ENCODE measurements around the gene NCAPH2. TPM values are rescaled to one million over a fixed set of nuclear protein-coding genes. Genes with fewer than 3 reads are reported as not detected.

Gene NCAPH2
- total and polyA plus RNA-seq, 9 of the 15 experiments (the other 6 are each of a cell fraction or from before 2014, with no cell fraction given), result 3.6 to 88.6 (median 32.4) TPM

DNA sequence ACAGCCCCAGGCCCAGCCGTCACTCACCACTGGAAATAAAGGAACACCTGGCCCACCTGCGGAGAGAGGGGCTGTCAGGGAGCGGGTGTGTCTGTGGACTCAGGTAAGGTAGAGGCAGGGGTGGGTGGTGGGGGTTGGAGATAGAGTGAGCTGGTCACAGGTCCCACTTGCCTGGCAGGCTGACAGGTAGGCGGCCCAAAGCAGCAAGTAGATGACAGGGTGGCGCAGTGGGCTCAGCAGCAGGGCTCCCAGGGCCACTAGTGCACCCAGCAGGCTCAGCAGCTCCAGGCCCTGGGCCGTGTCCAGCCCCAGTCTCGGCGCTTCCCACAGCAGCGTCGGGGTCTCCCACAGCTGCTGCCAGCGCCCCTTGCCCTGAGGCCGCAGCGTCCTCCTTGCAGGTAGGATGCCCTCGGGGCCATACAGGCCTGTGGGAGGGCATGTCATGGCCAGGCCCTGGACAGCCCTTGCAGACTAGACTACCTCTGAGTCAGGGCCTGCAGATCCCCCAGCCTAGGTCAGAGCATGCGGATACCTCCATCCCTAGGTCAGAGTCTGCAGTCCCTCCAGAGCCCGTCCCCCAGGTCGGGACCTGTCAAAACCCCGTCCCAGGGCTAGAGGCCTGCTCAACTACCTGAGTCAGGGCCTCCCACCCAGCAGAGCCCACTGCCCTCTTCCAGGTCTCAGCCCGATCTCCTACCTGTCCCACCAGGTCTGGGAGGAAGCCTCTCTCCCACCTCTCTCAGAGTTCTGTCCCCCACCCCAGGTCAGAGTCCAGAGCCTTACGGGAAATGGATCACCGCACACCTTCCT, 1.2 kb upstream of the NCAPH2 start:
- CTCF ChIA-PET (ENCODE audit: low intra/inter-chr PET ratio), result no interaction called here
- Histone ChIP-seq H3K36me3 (ENCODE audit: control insufficient read depth, insufficient read depth, low read length) (peaks cover 29% of the 10 kb centered on the region; the same call in 1 of the 3 replicates), H3K79me2 (ENCODE audit: control insufficient read depth, insufficient read depth, low read length) (peaks cover 38% of the 10 kb centered on the region), H3K27me3 (ENCODE audit: control insufficient read depth in 2 of 2, insufficient read depth in 2 of 2, low read length in 2 of 2) (no peaks in the 10 kb centered on the region), H3K4me2 (ENCODE audit: insufficient read depth, low read length) (peak overlapping the region; percentile 91), H3K9me3 (replicated peaks; ENCODE audit: control insufficient read depth, insufficient read depth, low read depth, low read length) (no peaks in the 10 kb centered on the region), H3K4me3 (peak overlapping the region; percentile 87), H3K9ac (ENCODE audit: insufficient read depth in 1 of 2, low read depth in 2 of 2, low read length in 2 of 2) (peak overlapping the region; percentile 85 to 96), H3K27ac (ENCODE audit: extremely low read depth, low read depth, low read length) (peak overlapping the region; percentile 74), H3K4me1 (replicated peaks in 1 of 2; ENCODE audit: control insufficient read depth in 2 of 2, insufficient read depth in 2 of 2, low read length in 2 of 2) (peaks cover 0 to 27% of the 10 kb centered on the region in 2 experiments; a peak in 3 of 5 replicates), H4K20me1 (replicated peaks; ENCODE audit: control insufficient read depth, insufficient read depth, low read length) (no peaks in the 10 kb centered on the region), H3K9me1 (ENCODE audit: control insufficient read depth, insufficient read depth, low read length) (no peaks in the 10 kb centered on the region), H2AFZ (ENCODE audit: low read depth, low read length) (peak overlapping the region; percentile 93)
- TSS peak; percentile 75 for BruUV-seq (replicated peaks)
- DNase-seq (ENCODE audit: extremely low read depth in 1 of 4, low spot score in 3 of 4) (peak in 3 of 4 experiments; percentile 21 to 23 (median 21)), ATAC-seq (peak; percentile 36), FAIRE-seq (no peak)
- in situ Hi-C loops (cut with MboI), result no loop called here
- POLR2A ChIA-PET, result interaction anchor here (0.6 to 5.7 kb wide), 3 partner anchors 10 to 317 kb away, joined by 3 to 65 read pairs (median 4); partner anchors contain the start of gene SCO2
- 22% methylated on average over 6 of the region's 21 CpGs for whole genome bisulfite sequencing (ENCODE audit: insufficient coverage, low coverage, missing lambda C conversion rate)
- intact Hi-C loops (cut with micrococcal nuclease), result no loop called here
- TF ChIP-seq, protein P1, sequence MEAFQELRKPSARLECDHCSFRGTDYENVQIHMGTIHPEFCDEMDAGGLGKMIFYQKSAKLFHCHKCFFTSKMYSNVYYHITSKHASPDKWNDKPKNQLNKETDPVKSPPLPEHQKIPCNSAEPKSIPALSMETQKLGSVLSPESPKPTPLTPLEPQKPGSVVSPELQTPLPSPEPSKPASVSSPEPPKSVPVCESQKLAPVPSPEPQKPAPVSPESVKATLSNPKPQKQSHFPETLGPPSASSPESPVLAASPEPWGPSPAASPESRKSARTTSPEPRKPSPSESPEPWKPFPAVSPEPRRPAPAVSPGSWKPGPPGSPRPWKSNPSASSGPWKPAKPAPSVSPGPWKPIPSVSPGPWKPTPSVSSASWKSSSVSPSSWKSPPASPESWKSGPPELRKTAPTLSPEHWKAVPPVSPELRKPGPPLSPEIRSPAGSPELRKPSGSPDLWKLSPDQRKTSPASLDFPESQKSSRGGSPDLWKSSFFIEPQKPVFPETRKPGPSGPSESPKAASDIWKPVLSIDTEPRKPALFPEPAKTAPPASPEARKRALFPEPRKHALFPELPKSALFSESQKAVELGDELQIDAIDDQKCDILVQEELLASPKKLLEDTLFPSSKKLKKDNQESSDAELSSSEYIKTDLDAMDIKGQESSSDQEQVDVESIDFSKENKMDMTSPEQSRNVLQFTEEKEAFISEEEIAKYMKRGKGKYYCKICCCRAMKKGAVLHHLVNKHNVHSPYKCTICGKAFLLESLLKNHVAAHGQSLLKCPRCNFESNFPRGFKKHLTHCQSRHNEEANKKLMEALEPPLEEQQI (IDR thresholded peaks at IDR 0.05), result no peak
- TF ChIP-seq, protein P2, sequence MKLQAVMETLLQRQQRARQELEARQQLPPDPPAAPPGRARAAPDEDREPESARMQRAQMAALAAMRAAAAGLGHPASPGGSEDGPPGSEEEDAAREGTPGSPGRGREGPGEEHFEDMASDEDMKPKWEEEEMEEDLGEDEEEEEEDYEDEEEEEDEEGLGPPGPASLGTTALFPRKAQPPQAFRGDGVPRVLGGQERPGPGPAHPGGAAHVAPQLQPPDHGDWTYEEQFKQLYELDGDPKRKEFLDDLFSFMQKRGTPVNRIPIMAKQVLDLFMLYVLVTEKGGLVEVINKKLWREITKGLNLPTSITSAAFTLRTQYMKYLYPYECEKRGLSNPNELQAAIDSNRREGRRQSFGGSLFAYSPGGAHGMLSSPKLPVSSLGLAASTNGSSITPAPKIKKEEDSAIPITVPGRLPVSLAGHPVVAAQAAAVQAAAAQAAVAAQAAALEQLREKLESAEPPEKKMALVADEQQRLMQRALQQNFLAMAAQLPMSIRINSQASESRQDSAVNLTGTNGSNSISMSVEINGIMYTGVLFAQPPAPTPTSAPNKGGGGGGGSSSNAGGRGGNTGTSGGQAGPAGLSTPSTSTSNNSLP (IDR thresholded peaks at IDR 0.05; ENCODE audit: borderline replicate concordance, low read depth, low read length), result no peak
- peak; percentile 25; the same call in 1 of the 2 replicates for TF ChIP-seq SP1 (CRISPR knock-in tag; IDR thresholded peaks at IDR 0.05)
- TF ChIP-seq EZH2 (IDR thresholded peaks at IDR 0.05; ENCODE audit: borderline replicate concordance, low read depth, low read length), result no peak
- TF ChIP-seq SMARCA4 (IDR thresholded peaks at IDR 0.05), result no peak
- TF ChIP-seq, protein P3, sequence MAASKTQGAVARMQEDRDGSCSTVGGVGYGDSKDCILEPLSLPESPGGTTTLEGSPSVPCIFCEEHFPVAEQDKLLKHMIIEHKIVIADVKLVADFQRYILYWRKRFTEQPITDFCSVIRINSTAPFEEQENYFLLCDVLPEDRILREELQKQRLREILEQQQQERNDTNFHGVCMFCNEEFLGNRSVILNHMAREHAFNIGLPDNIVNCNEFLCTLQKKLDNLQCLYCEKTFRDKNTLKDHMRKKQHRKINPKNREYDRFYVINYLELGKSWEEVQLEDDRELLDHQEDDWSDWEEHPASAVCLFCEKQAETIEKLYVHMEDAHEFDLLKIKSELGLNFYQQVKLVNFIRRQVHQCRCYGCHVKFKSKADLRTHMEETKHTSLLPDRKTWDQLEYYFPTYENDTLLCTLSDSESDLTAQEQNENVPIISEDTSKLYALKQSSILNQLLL (CRISPR knock-in tag; IDR thresholded peaks at IDR 0.05; ENCODE audit: borderline replicate concordance), result no peak
- TF ChIP-seq MYNN (IDR thresholded peaks at IDR 0.05), result no peak
- no peak for TF ChIP-seq MYNN (CRISPR knock-in tag; IDR thresholded peaks at IDR 0.05)
- no peak for TF ChIP-seq DIDO1 (tag; IDR thresholded peaks at IDR 0.05; ENCODE audit: low read depth)
- TF ChIP-seq, protein P4, sequence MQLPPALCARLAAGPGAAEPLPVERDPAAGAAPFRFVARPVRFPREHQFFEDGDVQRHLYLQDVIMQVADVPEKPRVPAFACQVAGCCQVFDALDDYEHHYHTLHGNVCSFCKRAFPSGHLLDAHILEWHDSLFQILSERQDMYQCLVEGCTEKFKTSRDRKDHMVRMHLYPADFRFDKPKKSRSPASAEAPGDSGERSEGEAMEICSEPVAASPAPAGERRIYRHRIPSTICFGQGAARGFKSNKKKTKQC (CRISPR knock-in tag; IDR thresholded peaks at IDR 0.05), result no peak
- TF ChIP-seq, protein P5, sequence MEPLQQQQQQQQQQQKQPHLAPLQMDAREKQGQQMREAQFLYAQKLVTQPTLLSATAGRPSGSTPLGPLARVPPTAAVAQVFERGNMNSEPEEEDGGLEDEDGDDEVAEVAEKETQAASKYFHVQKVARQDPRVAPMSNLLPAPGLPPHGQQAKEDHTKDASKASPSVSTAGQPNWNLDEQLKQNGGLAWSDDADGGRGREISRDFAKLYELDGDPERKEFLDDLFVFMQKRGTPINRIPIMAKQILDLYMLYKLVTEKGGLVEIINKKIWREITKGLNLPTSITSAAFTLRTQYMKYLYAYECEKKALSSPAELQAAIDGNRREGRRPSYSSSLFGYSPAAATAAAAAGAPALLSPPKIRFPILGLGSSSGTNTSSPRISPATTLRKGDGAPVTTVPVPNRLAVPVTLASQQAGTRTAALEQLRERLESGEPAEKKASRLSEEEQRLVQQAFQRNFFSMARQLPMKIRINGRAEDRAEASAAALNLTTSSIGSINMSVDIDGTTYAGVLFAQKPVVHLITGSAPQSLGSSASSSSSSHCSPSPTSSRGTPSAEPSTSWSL (CRISPR knock-in tag; IDR thresholded peaks at IDR 0.05; ENCODE audit: borderline replicate concordance), result no peak
